Activated B cell treated with CpG ODN at 0.5 μM for 24 hours (primary cell): Measurements from ENCODE around the gene CCDC141. TPM values are rescaled to one million over a fixed set of nuclear protein-coding genes. Genes with fewer than 3 reads are reported as not detected.
"Not testable (repeated sequence)": the region's sequence is repeated elsewhere in the genome, so short reads cannot be mapped to it uniquely, and the experiment has no call there.

Experiments used
- ATAC-seq: fragments of 200-7000 bp; cut with Tn5 transposase; one replicate; pipeline ENCODE4 v1.10.0; 2021; ENCODE audit warnings: low read depth, mild to moderate bottlenecking, moderate library complexity
- CTCF ChIA-PET: fragments of 350-600 bp; sonication (Branson Sonifier 250); formaldehyde crosslinking; loops from one replicate; lab custom pipeline; 2021; ENCODE audit warnings: antibody characterized with exemption; lab: Charles Lee
- POLR2A ChIA-PET: fragments of 350-600 bp; sonication (Branson Sonifier 250); formaldehyde crosslinking; loops from one replicate; lab custom pipeline; 2021; ENCODE audit warnings: antibody characterized with exemption; lab: Charles Lee
- DNase-seq: peaks from one replicate; pipeline ENCODE4 v3.0.0; 2022
- H3K27ac Mint-ChIP-seq: one replicate; pipeline ENCODE4 v1.8.0; 2020; ENCODE audit warnings: mixed read lengths
- H3K27me3 Mint-ChIP-seq: one replicate; pipeline ENCODE4 v1.8.0; 2021; ENCODE audit warnings: mixed read lengths
- H3K36me3 Mint-ChIP-seq: one replicate; pipeline ENCODE4 v1.8.0; 2021; ENCODE audit warnings: low read depth, mixed read lengths
- H3K4me1 Mint-ChIP-seq: one replicate; pipeline ENCODE4 v1.8.0; 2021; ENCODE audit warnings: mixed read lengths
- H3K4me3 Mint-ChIP-seq: one replicate; pipeline ENCODE4 v1.8.0; 2020; ENCODE audit warnings: mild to moderate bottlenecking, mixed read lengths
- H3K9me3 Mint-ChIP-seq: one replicate; pipeline ENCODE4 v1.8.0; 2020; ENCODE audit warnings: mixed read lengths
- CTCF ChIP-seq: fragments of 200-600 bp; IDR thresholded peaks from one replicate; pipeline ENCODE4 v1.8.0; 2022; ENCODE audit warnings: antibody characterized with exemption, mild to moderate bottlenecking
- intact Hi-C: fragments of 100-400 bp; cut with micrococcal nuclease; formaldehyde crosslinking; loops from one replicate; pipeline ENCODE4 v1.15.1; 2024
- total RNA-seq: library from RNA; stranded (reverse); gene quantifications from 2 replicates; pipeline ENCODE4 v1.2.3, GENCODE V29; 2022

Gene CCDC141
- total RNA-seq, 1 donor from 2014 or later, result 38.8 TPM

DNA sequence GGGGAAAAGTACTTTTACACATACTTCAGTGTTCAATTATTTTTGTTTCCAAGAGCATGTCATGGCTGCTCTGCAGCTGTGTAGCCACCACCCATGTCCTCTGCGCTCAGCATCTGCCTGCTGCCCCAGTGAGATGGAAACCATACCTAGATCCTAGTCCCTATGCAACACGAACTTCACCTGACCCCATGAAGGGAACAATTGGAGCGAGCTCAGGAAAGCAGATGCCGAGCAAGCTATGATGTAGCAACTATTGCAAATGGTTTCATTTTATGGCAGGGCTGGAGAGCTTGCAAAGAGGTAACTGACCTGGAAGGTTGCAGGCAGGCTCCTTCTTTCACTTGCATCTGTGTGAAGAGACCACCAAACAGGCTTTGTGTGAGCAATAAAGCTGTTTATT, 1.3 kb upstream of the CCDC141 start:
- Mint-ChIP-seq H3K9me3 (no peaks in the 10 kb centered on the region), H3K27ac (no peak overlapping the region), H3K27me3 (no peaks in the 10 kb centered on the region), H3K36me3 (peaks cover 6% of the 10 kb centered on the region), H3K4me3 (no peak overlapping the region), H3K4me1 (peaks cover 46% of the 10 kb centered on the region)
- intact Hi-C loops, result no loop called here
- ChIA-PET POLR2A (interaction anchor here (0.7 kb wide), 1 partner anchor 26 kb away, joined by 6 read pairs; no protein-coding TSS in a partner anchor), CTCF (interaction anchor here (0.7 kb wide), 1 partner anchor 78 kb away, joined by 3 read pairs; no protein-coding TSS in a partner anchor)
- no peak for DNase-seq
- ATAC-seq, result no peak
- no peak for TF ChIP-seq CTCF

GRCh38 chr2:179050755-179051154, 818 bp upstream of the CCDC141 start:
- intact Hi-C loops, result no loop called here
- DNase-seq (no peak), ATAC-seq (no peak)
- Mint-ChIP-seq H3K27me3 (no peaks in the 10 kb centered on the region), H3K4me3 (peak overlapping the region; percentile 36), H3K27ac (peak overlapping the region; percentile 75), H3K4me1 (peaks cover 51% of the 10 kb centered on the region), H3K36me3 (peaks cover 10% of the 10 kb centered on the region), H3K9me3 (no peaks in the 10 kb centered on the region)
- ChIA-PET POLR2A (interaction anchor here (0.7 to 2.6 kb wide), 2 partner anchors 19 to 26 kb away, joined by 6 to 27 read pairs; no protein-coding TSS in a partner anchor), CTCF (interaction anchor here (0.7 kb wide), 1 partner anchor 79 kb away, joined by 3 read pairs; no protein-coding TSS in a partner anchor)
- no peak for TF ChIP-seq CTCF

- ATAC-seq, result peak; percentile 49
- Mint-ChIP-seq H3K4me3 (peak overlapping the region; percentile 89), H3K36me3 (peaks cover 15% of the 10 kb centered on the region), H3K27me3 (no peaks in the 10 kb centered on the region), H3K27ac (peak overlapping the region; percentile 96), H3K4me1 (peaks cover 64% of the 10 kb centered on the region), H3K9me3 (no peaks in the 10 kb centered on the region)
- TF ChIP-seq CTCF, result no peak
- intact Hi-C loops, result loop anchor here (1.0 kb wide), 3 partner anchors 12 to 28 kb away; no protein-coding TSS in a partner anchor
- DNase-seq, result no peak
- POLR2A ChIA-PET, result interaction anchor here (0.6 to 2.6 kb wide), 12 partner anchors 9 to 598 kb away, joined by 3 to 39 read pairs (median 5); partner anchors contain the start of genes PJVK and PRKRA
- CTCF ChIA-PET, result interaction anchor here (1.4 to 2.1 kb wide), 3 partner anchors 27 to 81 kb away, joined by 5 to 8 read pairs (median 7); no protein-coding TSS in a partner anchor
Measured at GRCh38 chr2:179049203-179049545, 763 bp downstream of the CCDC141 start.

DNA sequence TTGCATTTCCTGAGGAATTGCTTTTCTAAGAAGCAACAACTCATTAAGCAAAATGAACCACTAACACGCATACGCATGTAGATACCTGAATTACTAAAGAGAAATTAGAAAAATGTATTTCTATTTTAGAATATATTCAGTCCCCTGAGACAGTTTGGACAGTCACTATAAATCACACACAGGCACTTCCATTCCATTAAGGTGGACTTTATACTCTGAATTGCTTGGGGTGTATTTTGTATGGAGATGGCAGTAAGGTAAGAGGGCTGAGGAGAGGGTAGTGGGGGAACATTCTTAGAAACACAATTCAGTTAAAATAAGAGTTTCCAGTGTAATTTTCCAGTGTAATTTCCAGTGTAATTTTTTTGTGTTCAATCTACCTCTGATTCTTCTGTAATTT, 1.8 kb downstream of the CCDC141 start:
- ChIA-PET CTCF (no interaction called here), POLR2A (no interaction called here)
- no peak for TF ChIP-seq CTCF
- no peaks in the 10 kb centered on the region for H3K9me3 Mint-ChIP-seq
- no peaks in the 10 kb centered on the region for H3K27me3 Mint-ChIP-seq
- intact Hi-C loops, result no loop called here
- H3K27ac Mint-ChIP-seq, result peak overlapping the region; percentile 96
- H3K4me3 Mint-ChIP-seq, result peak overlapping the region; percentile 89
- no peak for ATAC-seq
- H3K4me1 Mint-ChIP-seq, result peaks cover 75% of the 10 kb centered on the region
- no peak for DNase-seq
- H3K36me3 Mint-ChIP-seq, result peaks cover 20% of the 10 kb centered on the region

- H3K27ac Mint-ChIP-seq, DNase-seq, H3K27me3 Mint-ChIP-seq, ATAC-seq, intact Hi-C loops, H3K4me3 Mint-ChIP-seq, H3K9me3 Mint-ChIP-seq, CTCF ChIA-PET: not testable (repeated sequence)
- H3K4me1 Mint-ChIP-seq, result peaks cover 76% of the 10 kb centered on the region
- POLR2A ChIA-PET, result interaction anchor here (1.3 kb wide), 1 partner anchor 24 kb away, joined by 4 read pairs; no protein-coding TSS in a partner anchor
- peaks cover 22% of the 10 kb centered on the region for H3K36me3 Mint-ChIP-seq
Measured at GRCh38 chr2:179045602-179046001, 4.3 kb downstream of the CCDC141 start.
